ENCODE results near the gene TLCD3B. TPM values are rescaled to one million over a fixed set of nuclear protein-coding genes. Genes with fewer than 3 reads are reported as not detected.
A peak's percentile ranks its signal among the peaks of the same experiment; 100 is the strongest.

TLCD3B gene
- polyA plus RNA-seq (2013), result 0.07 and 0.10 TPM in 2 replicates

GRCh38 chr16:30030841-30031413 lies at the start of gene TLCD3B:
TSS of gene TLCD3B (minus strand) at chr16:30031271. CDS start at chr16:30030527, 744 bp downstream.
- Histone ChIP-seq H3K4me1 (ENCODE audit: control insufficient read depth in 1 of 2, insufficient read depth in 2 of 2, low read length in 2 of 2) (no peaks in the 10 kb centered on the region), H3K4ac (ENCODE audit: low read depth, low read length) (no peak within 1 kb of the TSS), H2BK12ac (ENCODE audit: low read length) (no peak within 1 kb of the TSS), H2BK5ac (ENCODE audit: low read depth, low read length, poor library complexity) (no peak within 1 kb of the TSS), H4K12ac (ENCODE audit: low read depth, low read length) (no peak within 1 kb of the TSS), H3K36me3 (ENCODE audit: control insufficient read depth in 1 of 2, insufficient read depth in 2 of 2, low read length in 2 of 2) (no peaks in the 10 kb centered on the region), H2BK120ac (ENCODE audit: insufficient read depth, low read length, poor library complexity) (no peak within 1 kb of the TSS), H3K14ac (ENCODE audit: low read length) (no peak within 1 kb of the TSS), H3K4me3 (ENCODE audit: low read depth, low read length) (no peak within 1 kb of the TSS), H3K9me3 (ENCODE audit: insufficient read depth, low read depth, low read length) (peaks cover 2% of the 10 kb centered on the region), H4K8ac (ENCODE audit: low read depth, low read length) (no peak within 1 kb of the TSS), H3K79me2 (ENCODE audit: control insufficient read depth, insufficient read depth, low read length, poor library complexity) (no peaks in the 10 kb centered on the region), H3K9ac (ENCODE audit: low read length) (no peak within 1 kb of the TSS), H3K4me2 (ENCODE audit: low read length) (no peak within 1 kb of the TSS), H3K79me1 (ENCODE audit: low read length) (no peaks in the 10 kb centered on the region), H3K27ac (ENCODE audit: low read depth, low read length) (no peak within 1 kb of the TSS), H2AK5ac (ENCODE audit: low read length) (no peak within 1 kb of the TSS), H3K27me3 (ENCODE audit: insufficient read depth, low read length) (peaks cover 25% of the 10 kb centered on the region), H2AFZ (ENCODE audit: insufficient read depth, low read length, poor library complexity) (no peak within 1 kb of the TSS), H3K23ac (ENCODE audit: low read length) (no peak within 1 kb of the TSS), H4K91ac (ENCODE audit: low read depth, low read length) (no peak within 1 kb of the TSS), H3K18ac (ENCODE audit: low read length) (no peak within 1 kb of the TSS)
- no CpG with 5 or more reads among the region's 27 CpGs for WGBS (ENCODE audit: extremely low coverage, insufficient coverage, insufficient read length)
- no peak for DNase-seq

- H3K79me2 ChIP-seq (ENCODE audit: control insufficient read depth, insufficient read depth, low read length, poor library complexity), result peaks cover 12% of the 10 kb centered on the region
- H3K4ac ChIP-seq (ENCODE audit: low read depth, low read length), result no peak overlapping the region
- no peak overlapping the region for H4K91ac ChIP-seq (ENCODE audit: low read depth, low read length)
- H3K9me3 ChIP-seq (ENCODE audit: insufficient read depth, low read depth, low read length), result peaks cover 4% of the 10 kb centered on the region
- no peak overlapping the region for H3K4me2 ChIP-seq (ENCODE audit: low read length)
- H3K79me1 ChIP-seq (ENCODE audit: low read length), result peaks cover 5% of the 10 kb centered on the region
- no peak overlapping the region for H3K9ac ChIP-seq (ENCODE audit: low read length)
- H3K23ac ChIP-seq (ENCODE audit: low read length), result no peak overlapping the region
- H4K12ac ChIP-seq (ENCODE audit: low read depth, low read length), result no peak overlapping the region
- no peak overlapping the region for H2BK120ac ChIP-seq (ENCODE audit: insufficient read depth, low read length, poor library complexity)
- no peak overlapping the region for H2BK5ac ChIP-seq (ENCODE audit: low read depth, low read length, poor library complexity)
- no peak overlapping the region for H2AK5ac ChIP-seq (ENCODE audit: low read length)
- no CpG with 5 or more reads among the region's 7 CpGs for WGBS (ENCODE audit: extremely low coverage, insufficient coverage, insufficient read length)
- no peak overlapping the region for H4K8ac ChIP-seq (ENCODE audit: low read depth, low read length)
- H3K27ac ChIP-seq (ENCODE audit: low read depth, low read length), result no peak overlapping the region
- H3K36me3 ChIP-seq (ENCODE audit: control insufficient read depth in 1 of 2, insufficient read depth in 2 of 2, low read length in 2 of 2), result peaks cover 57 to 60% of the 10 kb centered on the region in 2 experiments
- no peak overlapping the region for H3K4me3 ChIP-seq (ENCODE audit: low read depth, low read length)
- no peak overlapping the region for H2AFZ ChIP-seq (ENCODE audit: insufficient read depth, low read length, poor library complexity)
- no peak overlapping the region for H3K14ac ChIP-seq (ENCODE audit: low read length)
- H3K4me1 ChIP-seq (ENCODE audit: control insufficient read depth in 1 of 2, insufficient read depth in 2 of 2, low read length in 2 of 2), result peaks cover 4 to 10% of the 10 kb centered on the region in 2 experiments
- H3K27me3 ChIP-seq (ENCODE audit: insufficient read depth, low read length), result no peaks in the 10 kb centered on the region
- H3K18ac ChIP-seq (ENCODE audit: low read length), result no peak overlapping the region
- DNase-seq, result no peak
- no peak overlapping the region for H2BK12ac ChIP-seq (ENCODE audit: low read length)
Measured at GRCh38 chr16:30079480-30079879, 48.4 kb upstream of the TLCD3B start.

GRCh38 chr16:30078744-30079143 lies 47.7 kb upstream of the TLCD3B start:
- H3K9ac ChIP-seq (ENCODE audit: low read length), result no peak overlapping the region
- no peak overlapping the region for H2BK5ac ChIP-seq (ENCODE audit: low read depth, low read length, poor library complexity)
- no peak overlapping the region for H3K18ac ChIP-seq (ENCODE audit: low read length)
- H3K23ac ChIP-seq (ENCODE audit: low read length), result no peak overlapping the region
- H3K36me3 ChIP-seq (ENCODE audit: control insufficient read depth in 1 of 2, insufficient read depth in 2 of 2, low read length in 2 of 2), result peaks cover 50 to 53% of the 10 kb centered on the region in 2 experiments
- no peak overlapping the region for H2AFZ ChIP-seq (ENCODE audit: insufficient read depth, low read length, poor library complexity)
- H3K14ac ChIP-seq (ENCODE audit: low read length), result no peak overlapping the region
- H2AK5ac ChIP-seq (ENCODE audit: low read length), result no peak overlapping the region
- peaks cover 12% of the 10 kb centered on the region for H3K79me2 ChIP-seq (ENCODE audit: control insufficient read depth, insufficient read depth, low read length, poor library complexity)
- WGBS (ENCODE audit: extremely low coverage, insufficient coverage, insufficient read length), result no CpG with 5 or more reads among the region's 7 CpGs
- H3K27ac ChIP-seq (ENCODE audit: low read depth, low read length), result no peak overlapping the region
- no peak overlapping the region for H3K4me2 ChIP-seq (ENCODE audit: low read length)
- no peaks in the 10 kb centered on the region for H3K27me3 ChIP-seq (ENCODE audit: insufficient read depth, low read length)
- H2BK120ac ChIP-seq (ENCODE audit: insufficient read depth, low read length, poor library complexity), result no peak overlapping the region
- peaks cover 5% of the 10 kb centered on the region for H3K79me1 ChIP-seq (ENCODE audit: low read length)
- H3K4ac ChIP-seq (ENCODE audit: low read depth, low read length), result peak overlapping the region; percentile 13
- peaks cover 4 to 10% of the 10 kb centered on the region in 2 experiments for H3K4me1 ChIP-seq (ENCODE audit: control insufficient read depth in 1 of 2, insufficient read depth in 2 of 2, low read length in 2 of 2)
- no peak overlapping the region for H3K4me3 ChIP-seq (ENCODE audit: low read depth, low read length)
- no peak for DNase-seq
- no peak overlapping the region for H4K91ac ChIP-seq (ENCODE audit: low read depth, low read length)
- H3K9me3 ChIP-seq (ENCODE audit: insufficient read depth, low read depth, low read length), result peaks cover 4% of the 10 kb centered on the region
- H2BK12ac ChIP-seq (ENCODE audit: low read length), result no peak overlapping the region
- H4K12ac ChIP-seq (ENCODE audit: low read depth, low read length), result no peak overlapping the region
- H4K8ac ChIP-seq (ENCODE audit: low read depth, low read length), result no peak overlapping the region

GRCh38 chr16:30077656-30078055 lies 46.6 kb upstream of the TLCD3B start:
- Histone ChIP-seq H3K4me2 (ENCODE audit: low read length) (no peak overlapping the region), H3K9me3 (ENCODE audit: insufficient read depth, low read depth, low read length) (no peaks in the 10 kb centered on the region), H3K27me3 (ENCODE audit: insufficient read depth, low read length) (no peaks in the 10 kb centered on the region), H2BK12ac (ENCODE audit: low read length) (no peak overlapping the region), H2AFZ (ENCODE audit: insufficient read depth, low read length, poor library complexity) (no peak overlapping the region), H3K9ac (ENCODE audit: low read length) (no peak overlapping the region), H3K27ac (ENCODE audit: low read depth, low read length) (no peak overlapping the region), H2BK5ac (ENCODE audit: low read depth, low read length, poor library complexity) (no peak overlapping the region), H3K4ac (ENCODE audit: low read depth, low read length) (peak overlapping the region; percentile 89), H3K79me2 (ENCODE audit: control insufficient read depth, insufficient read depth, low read length, poor library complexity) (peaks cover 12% of the 10 kb centered on the region), H2AK5ac (ENCODE audit: low read length) (no peak overlapping the region), H3K4me1 (ENCODE audit: control insufficient read depth in 1 of 2, insufficient read depth in 2 of 2, low read length in 2 of 2) (peaks cover 4 to 10% of the 10 kb centered on the region in 2 experiments), H4K91ac (ENCODE audit: low read depth, low read length) (no peak overlapping the region), H3K36me3 (ENCODE audit: control insufficient read depth in 1 of 2, insufficient read depth in 2 of 2, low read length in 2 of 2) (peaks cover 41 to 42% of the 10 kb centered on the region in 2 experiments), H3K23ac (ENCODE audit: low read length) (no peak overlapping the region), H4K12ac (ENCODE audit: low read depth, low read length) (no peak overlapping the region), H3K4me3 (ENCODE audit: low read depth, low read length) (no peak overlapping the region), H3K14ac (ENCODE audit: low read length) (no peak overlapping the region), H3K18ac (ENCODE audit: low read length) (no peak overlapping the region), H3K79me1 (ENCODE audit: low read length) (peaks cover 5% of the 10 kb centered on the region), H2BK120ac (ENCODE audit: insufficient read depth, low read length, poor library complexity) (no peak overlapping the region), H4K8ac (ENCODE audit: low read depth, low read length) (no peak overlapping the region)
- no CpG with 5 or more reads among the region's 6 CpGs for WGBS (ENCODE audit: extremely low coverage, insufficient coverage, insufficient read length)
- no peak for DNase-seq
